Caco-2 (cell line): Measurements from ENCODE around the gene CDK14. TPM values are rescaled to one million over a fixed set of nuclear protein-coding genes. Genes with fewer than 3 reads are reported as not detected.
"Not testable (repeated sequence)": the region's sequence is repeated elsewhere in the genome, so short reads cannot be mapped to it uniquely, and the experiment has no call there.

Source experiments
- BruUV-seq: library from RNA; stranded (reverse); fragments of 400-500 nt; replicated peaks from 2 replicates; lab custom pipeline; 2021; lab: Mats Ljungman, UMichigan
- CTCF ChIA-PET: fragments of 300-600 bp; sonication (Branson Sonifier 250); formaldehyde crosslinking; loops from one replicate; lab custom pipeline; 2022; ENCODE audit warnings: antibody characterized with exemption; lab: Charles Lee
- POLR2A ChIA-PET: fragments of 300-600 bp; sonication (Branson Sonifier 250); formaldehyde crosslinking; loops from one replicate; lab custom pipeline; 2022; ENCODE audit warnings: antibody characterized with exemption; lab: Charles Lee
- DNase-seq, 2 experiments: peaks; one replicate each; pipeline versions ENCODE4 v3.0.0 to v3.0.0-alpha.2; 2020 to 2022
- H3K27me3 ChIP-seq: replicated peaks from 2 replicates; pipeline ENCODE4 v1.6.0; 2011; ENCODE audit warnings: low read length; ENCODE audit not compliant: control insufficient read depth, insufficient read depth
- H3K36me3 ChIP-seq: 2 replicates; pipeline ENCODE4 v1.5.1; 2011; ENCODE audit warnings: low read length; ENCODE audit not compliant: control insufficient read depth, insufficient read depth
- H3K4me1 ChIP-seq: fragments of 250-450 bp; sonication (Bioruptor Pico); 2 replicates; pipeline ENCODE4 v1.5.1; 2020; ENCODE audit warnings: mild to moderate bottlenecking
- H3K4me3 ChIP-seq: 2 replicates; pipeline ENCODE4 v1.5.1; 2011; ENCODE audit warnings: low read depth, mild to moderate bottlenecking, control low read depth, low read length
- H3K9me3 ChIP-seq: fragments of 250-450 bp; sonication (Bioruptor Pico); 2 replicates; pipeline ENCODE4 v1.5.1; 2020; ENCODE audit warnings: mild to moderate bottlenecking, moderate library complexity
- H3K27ac Mint-ChIP-seq: one replicate; pipeline ENCODE4 v1.8.0; 2022; ENCODE audit warnings: mixed read lengths; ENCODE audit not compliant: unreplicated experiment
- H3K27me3 Mint-ChIP-seq: one replicate; pipeline ENCODE4 v1.8.0; 2022; ENCODE audit warnings: mixed read lengths; ENCODE audit not compliant: insufficient read depth, unreplicated experiment
- H3K36me3 Mint-ChIP-seq: one replicate; pipeline ENCODE4 v1.8.0; 2022; ENCODE audit warnings: mild to moderate bottlenecking, mixed read lengths; ENCODE audit not compliant: insufficient read depth, unreplicated experiment
- H3K4me1 Mint-ChIP-seq: one replicate; pipeline ENCODE4 v1.8.0; 2022; ENCODE audit warnings: low read depth, mixed read lengths; ENCODE audit not compliant: unreplicated experiment
- H3K4me3 Mint-ChIP-seq: one replicate; pipeline ENCODE4 v1.8.0; 2022; ENCODE audit warnings: mild to moderate bottlenecking, moderate library complexity, mixed read lengths; ENCODE audit not compliant: unreplicated experiment
- H3K9me3 Mint-ChIP-seq: one replicate; pipeline ENCODE4 v1.8.0; 2022; ENCODE audit warnings: mixed read lengths; ENCODE audit not compliant: unreplicated experiment
- intact Hi-C: fragments of 100-400 bp; cut with micrococcal nuclease; formaldehyde crosslinking; loops from one replicate; pipeline ENCODE4 v1.10.0; 2022; ENCODE audit not compliant: unreplicated experiment
- total RNA-seq: library from RNA; stranded (reverse); gene quantifications from 2 replicates; pipeline ENCODE4 v1.2.3, GENCODE V29; 2022
- TF ChIP-seq, protein P1 (sequence below), 2 experiments: fragments of 200-600 bp in 1 of 2; IDR thresholded peaks; 1 replicate in 1 of 2; 2 replicates in 1 of 2; pipeline versions ENCODE4 v1.5.1 to v1.8.0; 2011 to 2022; ENCODE audit warnings: antibody characterized with exemption in 1 of 2, control low read depth in 1 of 2, inconsistent platforms in 1 of 2, low read depth in 1 of 2, low read length in 1 of 2, mild to moderate bottlenecking in 1 of 2, moderate library complexity in 1 of 2; ENCODE audit not compliant: insufficient read depth in 1 of 2, severe bottlenecking in 1 of 2, unreplicated experiment in 1 of 2

Gene CDK14
- total RNA-seq, 1 experiment from 2014 or later, result 18.2 TPM

- peak overlapping the region; percentile 42 for H3K4me3 ChIP-seq
- CTCF ChIA-PET, result interaction anchor here (0.6 to 1.9 kb wide), 15 partner anchors 9 to 474 kb away, joined by 3 to 11 read pairs (median 4); partner anchors contain the start of gene CDK14
Measured at GRCh38 chr7:90928700-90929424, 332.7 kb downstream of the CDK14 start.

DNA sequence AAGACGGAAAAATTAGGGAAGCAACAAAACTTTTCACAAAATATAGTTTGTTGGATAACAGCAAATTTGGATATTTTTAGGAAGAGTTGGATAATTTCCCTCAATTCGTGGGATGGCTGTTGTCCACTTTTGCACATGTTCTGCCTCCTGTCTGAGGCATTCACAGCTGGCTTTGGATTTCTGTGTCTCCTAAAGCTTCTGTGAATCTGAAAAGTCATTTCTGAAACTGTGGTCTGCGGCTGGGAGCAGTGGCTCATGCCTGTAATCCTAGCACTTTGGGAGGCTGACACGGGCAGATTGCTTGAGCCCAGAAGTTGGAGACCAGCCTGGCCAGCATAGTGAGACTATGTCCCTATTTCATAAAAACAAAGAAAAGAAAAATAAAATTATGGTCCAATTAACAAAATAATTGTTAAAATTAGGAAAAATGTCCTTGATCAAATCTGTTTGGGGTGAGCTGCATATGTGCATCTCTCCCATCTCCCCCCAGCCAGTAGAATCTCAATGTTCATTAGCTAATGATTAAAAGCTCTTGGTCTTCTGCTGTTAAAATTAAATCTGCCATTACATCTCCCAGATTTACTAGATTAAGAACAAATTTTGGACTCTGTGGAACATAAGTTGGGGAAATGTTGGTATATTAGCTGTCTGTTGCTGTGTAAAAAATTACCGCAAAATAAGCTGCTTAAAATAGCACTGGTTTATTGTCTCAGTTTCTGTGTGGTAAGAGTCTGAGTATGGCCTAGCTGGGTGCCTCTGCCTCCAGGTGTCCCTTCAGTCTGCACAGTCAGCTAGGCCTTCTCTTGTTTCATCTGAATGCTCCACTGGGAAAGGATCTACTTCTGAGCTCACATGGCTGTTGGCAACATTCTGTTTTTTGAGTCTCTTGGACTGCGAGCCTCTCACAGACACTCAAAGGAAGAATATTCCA, 336.1 kb downstream of the CDK14 start:
- no peak overlapping the region for H3K4me3 ChIP-seq
- no peaks in the 10 kb centered on the region for H3K4me1 Mint-ChIP-seq
- TF ChIP-seq, protein P1, sequence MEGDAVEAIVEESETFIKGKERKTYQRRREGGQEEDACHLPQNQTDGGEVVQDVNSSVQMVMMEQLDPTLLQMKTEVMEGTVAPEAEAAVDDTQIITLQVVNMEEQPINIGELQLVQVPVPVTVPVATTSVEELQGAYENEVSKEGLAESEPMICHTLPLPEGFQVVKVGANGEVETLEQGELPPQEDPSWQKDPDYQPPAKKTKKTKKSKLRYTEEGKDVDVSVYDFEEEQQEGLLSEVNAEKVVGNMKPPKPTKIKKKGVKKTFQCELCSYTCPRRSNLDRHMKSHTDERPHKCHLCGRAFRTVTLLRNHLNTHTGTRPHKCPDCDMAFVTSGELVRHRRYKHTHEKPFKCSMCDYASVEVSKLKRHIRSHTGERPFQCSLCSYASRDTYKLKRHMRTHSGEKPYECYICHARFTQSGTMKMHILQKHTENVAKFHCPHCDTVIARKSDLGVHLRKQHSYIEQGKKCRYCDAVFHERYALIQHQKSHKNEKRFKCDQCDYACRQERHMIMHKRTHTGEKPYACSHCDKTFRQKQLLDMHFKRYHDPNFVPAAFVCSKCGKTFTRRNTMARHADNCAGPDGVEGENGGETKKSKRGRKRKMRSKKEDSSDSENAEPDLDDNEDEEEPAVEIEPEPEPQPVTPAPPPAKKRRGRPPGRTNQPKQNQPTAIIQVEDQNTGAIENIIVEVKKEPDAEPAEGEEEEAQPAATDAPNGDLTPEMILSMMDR (IDR thresholded peaks at IDR 0.05; ENCODE audit: insufficient read depth in 1 of 2, low read depth in 1 of 2, low read length in 1 of 2, severe bottlenecking in 1 of 2, unreplicated experiment in 1 of 2), result no peak
- no TSS peak for BruUV-seq
- H3K36me3 Mint-ChIP-seq, result no peaks in the 10 kb centered on the region
- no peaks in the 10 kb centered on the region for H3K9me3 ChIP-seq
- no peaks in the 10 kb centered on the region for H3K27me3 ChIP-seq
- no peak overlapping the region for H3K4me3 Mint-ChIP-seq
- intact Hi-C loops, result no loop called here
- H3K4me1 ChIP-seq, result no peaks in the 10 kb centered on the region
- no peaks in the 10 kb centered on the region for H3K36me3 ChIP-seq
- no peak overlapping the region for H3K27ac Mint-ChIP-seq
- ChIA-PET CTCF (no interaction called here), POLR2A (no interaction called here)
- no peaks in the 10 kb centered on the region for H3K9me3 Mint-ChIP-seq
- no peaks in the 10 kb centered on the region for H3K27me3 Mint-ChIP-seq
- DNase-seq, result no peak

More at GRCh38 chr7:90928700-90929424, 332.7 kb downstream of the CDK14 start:
- H3K27me3 ChIP-seq, H3K27me3 Mint-ChIP-seq, H3K4me1 ChIP-seq, H3K36me3 ChIP-seq, H3K36me3 Mint-ChIP-seq, BruUV-seq, H3K9me3 ChIP-seq, H3K9me3 Mint-ChIP-seq, H3K4me1 Mint-ChIP-seq, POLR2A ChIA-PET: not testable (repeated sequence)
- intact Hi-C loops, result loop anchor here (1.0 to 10.0 kb wide), 4 partner anchors 28 to 333 kb away; partner anchors contain the start of gene CDK14
- H3K27ac Mint-ChIP-seq, result peak overlapping the region; percentile 74
- peak overlapping the region; percentile 88 for H3K4me3 Mint-ChIP-seq
- DNase-seq, result peak; percentile 86 to 87
- TF ChIP-seq, protein P1 (IDR thresholded peaks at IDR 0.05; ENCODE audit: insufficient read depth in 1 of 2, low read depth in 1 of 2, low read length in 1 of 2, severe bottlenecking in 1 of 2, unreplicated experiment in 1 of 2), result peak; percentile 52 to 73

DNA sequence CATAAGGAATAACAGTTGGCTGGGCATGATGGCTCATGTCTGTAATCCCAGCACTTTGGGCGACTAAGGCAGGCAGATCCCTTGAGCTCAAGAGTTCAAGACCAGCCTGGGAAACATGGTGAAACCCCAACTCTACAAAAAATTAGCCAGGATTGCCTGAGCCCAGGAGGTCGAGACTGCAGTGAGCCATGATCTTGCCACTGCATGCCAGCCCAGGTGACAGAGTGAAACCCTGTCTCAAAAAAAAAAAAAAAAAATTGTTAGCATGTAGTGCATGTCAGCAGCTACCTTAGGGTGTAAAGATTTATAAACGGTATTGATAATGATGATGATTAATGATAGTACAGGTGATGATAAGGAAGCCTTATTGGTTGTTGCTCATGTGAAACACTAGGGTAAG, 336.9 kb downstream of the CDK14 start:
- no peaks in the 10 kb centered on the region for H3K27me3 Mint-ChIP-seq
- ChIA-PET POLR2A (no interaction called here), CTCF (no interaction called here)
- no peaks in the 10 kb centered on the region for H3K4me1 Mint-ChIP-seq
- BruUV-seq, result no TSS peak
- intact Hi-C loops, result no loop called here
- H3K4me3 ChIP-seq, result no peak overlapping the region
- H3K27ac Mint-ChIP-seq, result no peak overlapping the region
- H3K4me1 ChIP-seq, result no peaks in the 10 kb centered on the region
- no peaks in the 10 kb centered on the region for H3K9me3 ChIP-seq
- TF ChIP-seq, protein P1 (IDR thresholded peaks at IDR 0.05; ENCODE audit: insufficient read depth in 1 of 2, low read depth in 1 of 2, low read length in 1 of 2, severe bottlenecking in 1 of 2, unreplicated experiment in 1 of 2), result no peak
- H3K27me3 ChIP-seq, result no peaks in the 10 kb centered on the region
- no peak overlapping the region for H3K4me3 Mint-ChIP-seq
- no peaks in the 10 kb centered on the region for H3K36me3 Mint-ChIP-seq
- H3K36me3 ChIP-seq, result no peaks in the 10 kb centered on the region
- no peak for DNase-seq
- no peaks in the 10 kb centered on the region for H3K9me3 Mint-ChIP-seq
